ENCODE data around the gene TGFB2.

Gene TGFB2

DNA sequence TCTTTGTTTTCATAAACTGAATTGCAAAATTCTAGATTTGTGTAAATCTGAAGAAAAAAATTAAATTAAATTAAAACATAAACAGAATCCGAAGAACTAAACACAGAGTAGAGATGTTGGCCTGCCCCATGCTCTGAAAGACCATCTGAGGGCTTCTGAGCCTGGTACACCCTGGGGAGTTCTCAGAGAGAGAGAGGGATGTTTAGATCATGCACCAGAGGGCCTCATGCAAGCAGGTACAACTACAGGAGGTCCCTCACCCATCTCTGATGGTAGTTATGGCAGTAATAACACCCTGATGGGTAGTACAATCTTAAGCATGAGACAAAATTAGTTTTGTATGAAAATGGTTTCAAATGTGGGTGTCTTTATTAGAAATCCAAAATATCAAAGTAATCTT, 127.7 kb downstream of the TGFB2 start:
- no peak for DNase-seq (ENCODE audit: low read depth, low spot score)
- in situ Hi-C loops (cut with HindIII; ENCODE audit: low sequenced_read_pairs), result no loop called here
- TF ChIP-seq CTCF (IDR thresholded peaks at IDR 0.05; ENCODE audit: low read depth, low read length), result no peak
- H3K4me3 ChIP-seq (ENCODE audit: low read depth, low read length), result no peak overlapping the region

DNA sequence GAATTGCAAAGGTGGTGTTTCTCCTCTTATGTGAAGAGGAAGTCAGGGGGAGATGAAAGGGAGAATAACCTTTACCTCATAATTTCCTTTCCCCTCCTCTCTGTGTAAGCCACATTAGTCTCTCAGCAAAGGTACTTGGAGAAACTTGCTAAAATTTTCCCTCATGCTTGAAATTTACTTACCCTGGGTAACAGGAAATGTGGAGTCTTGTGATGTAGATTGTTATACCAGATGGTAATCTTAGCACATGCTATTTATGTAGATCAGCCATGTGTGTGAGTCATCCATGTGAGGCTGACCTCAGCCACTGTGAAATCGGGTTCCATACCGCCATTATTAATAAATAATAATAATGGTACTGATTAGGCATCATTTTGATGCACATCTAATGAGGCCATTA, 128.4 kb downstream of the TGFB2 start:
- peak; percentile 60 for DNase-seq (ENCODE audit: low read depth, low spot score)
- TF ChIP-seq CTCF (IDR thresholded peaks at IDR 0.05; ENCODE audit: low read depth, low read length), result no peak
- in situ Hi-C loops (cut with HindIII; ENCODE audit: low sequenced_read_pairs), result no loop called here
- H3K4me3 ChIP-seq (ENCODE audit: low read depth, low read length), result no peak overlapping the region

DNA sequence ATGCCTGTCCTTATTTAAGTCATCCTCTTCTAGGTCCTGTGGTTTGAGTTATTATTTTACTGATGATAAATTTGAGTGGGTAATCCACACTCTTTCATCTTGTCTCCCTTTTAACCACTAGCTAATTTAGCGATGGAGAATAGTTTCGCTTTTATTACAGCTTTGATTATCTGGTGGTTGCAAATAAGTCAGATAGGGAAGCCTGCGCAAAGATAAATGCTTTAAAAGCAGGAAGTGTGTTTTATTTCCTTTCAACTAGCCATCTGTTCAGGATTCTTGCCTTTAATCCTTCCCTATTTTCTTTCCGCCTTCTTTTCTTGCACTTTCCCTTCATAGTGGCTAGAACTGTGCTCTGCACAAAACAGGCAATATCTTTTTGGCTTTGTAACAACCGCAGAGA, 129.0 kb downstream of the TGFB2 start:
- H3K4me3 ChIP-seq (ENCODE audit: low read depth, low read length), result no peak overlapping the region
- no peak for TF ChIP-seq CTCF (IDR thresholded peaks at IDR 0.05; ENCODE audit: low read depth, low read length)
- in situ Hi-C loops (cut with HindIII; ENCODE audit: low sequenced_read_pairs), result no loop called here
- no peak for DNase-seq (ENCODE audit: low read depth, low spot score)

DNA sequence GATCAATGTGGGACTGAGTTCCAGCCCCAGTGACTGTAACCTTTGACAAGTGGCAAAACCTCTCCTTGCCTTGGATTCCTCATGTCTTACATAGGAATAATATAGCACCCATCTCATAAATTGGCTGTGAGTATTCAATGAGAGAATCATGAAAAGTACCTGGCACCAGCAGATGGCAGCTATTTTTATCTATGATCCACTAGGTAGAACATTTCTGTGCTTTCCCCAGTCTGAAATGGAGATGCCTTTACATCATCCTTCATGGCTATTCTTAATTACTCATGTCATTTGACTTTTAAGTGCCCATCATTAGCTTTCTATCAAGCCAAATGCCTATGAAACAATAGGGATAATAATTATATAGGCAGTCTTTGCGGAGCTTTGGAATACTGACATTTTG, 130.1 kb downstream of the TGFB2 start:
- no peak for TF ChIP-seq CTCF (IDR thresholded peaks at IDR 0.05; ENCODE audit: low read depth, low read length)
- in situ Hi-C loops (cut with HindIII; ENCODE audit: low sequenced_read_pairs), result no loop called here
- no peak overlapping the region for H3K4me3 ChIP-seq (ENCODE audit: low read depth, low read length)
- DNase-seq (ENCODE audit: low read depth, low spot score), result no peak

DNA sequence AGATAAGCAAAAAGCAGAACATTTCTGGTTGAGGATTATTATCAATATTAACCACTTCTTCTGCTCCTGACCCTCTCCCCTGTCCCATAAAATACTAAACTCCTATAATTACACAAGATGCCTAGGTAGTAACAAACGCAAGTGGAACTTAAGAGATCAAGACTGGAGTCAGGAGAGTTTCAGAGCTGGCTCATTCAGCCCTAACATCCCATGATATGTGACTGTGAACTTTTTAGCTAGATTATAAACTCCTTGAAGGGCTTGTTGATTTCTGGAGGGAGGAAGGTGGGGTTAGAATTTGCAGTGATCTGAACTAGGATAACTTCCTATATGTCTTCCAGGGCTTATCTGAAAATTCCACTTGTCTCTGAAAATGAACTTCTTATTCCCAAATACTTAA, 130.6 kb downstream of the TGFB2 start:
- no peak for TF ChIP-seq CTCF (IDR thresholded peaks at IDR 0.05; ENCODE audit: low read depth, low read length)
- no peak overlapping the region for H3K4me3 ChIP-seq (ENCODE audit: low read depth, low read length)
- in situ Hi-C loops (cut with HindIII; ENCODE audit: low sequenced_read_pairs), result no loop called here
- DNase-seq (ENCODE audit: low read depth, low spot score), result no peak

GRCh38 chr1:218476385-218476784, 131.2 kb downstream of the TGFB2 start:
- TF ChIP-seq CTCF (IDR thresholded peaks at IDR 0.05; ENCODE audit: low read depth, low read length), result no peak
- DNase-seq (ENCODE audit: low read depth, low spot score), result peak; percentile 86
- H3K4me3 ChIP-seq (ENCODE audit: low read depth, low read length), result no peak overlapping the region
- in situ Hi-C loops (cut with HindIII; ENCODE audit: low sequenced_read_pairs), result no loop called here

- in situ Hi-C loops (cut with HindIII; ENCODE audit: low sequenced_read_pairs), result no loop called here
- no peak for TF ChIP-seq CTCF (IDR thresholded peaks at IDR 0.05; ENCODE audit: low read depth, low read length)
- no peak for DNase-seq (ENCODE audit: low read depth, low spot score)
- H3K4me3 ChIP-seq (ENCODE audit: low read depth, low read length), result no peak overlapping the region
Measured at GRCh38 chr1:218478336-218478735, 133.2 kb downstream of the TGFB2 start.

All from astrocyte of the spinal cord (primary cell).